ENCODE results near the gene LY6G6F. TPM values are rescaled to one million over a fixed set of nuclear protein-coding genes. Genes with fewer than 3 reads are reported as not detected.

The LY6G6F gene
- total and polyA plus RNA-seq, 4 donors = 0.21 to 2.2 TPM; not detected in 2

GRCh38 chr6:31732029-31732428 is 25.4 kb downstream of the LY6G6F start:
- ATAC-seq (ENCODE audit: insufficient read depth, low FRiP score) = no peak
- Histone ChIP-seq H3K27ac (ENCODE audit: low read depth in 1 of 2, low read length in 1 of 2) (no peak overlapping the region), H3K4me1 (ENCODE audit: control insufficient read depth in 5 of 5, insufficient read depth in 5 of 5, low read length in 5 of 5) (peaks cover 0 to 32% (median 11%) of the 10 kb centered on the region in 5 donors), H3K36me3 (ENCODE audit: control insufficient read depth in 4 of 4, insufficient read depth in 4 of 4, low read length in 4 of 4) (peaks cover 9 to 34% (median 26%) of the 10 kb centered on the region in 4 donors), H3K4me3 (no peak overlapping the region), H3K9ac (ENCODE audit: insufficient read depth in 1 of 2, low read length in 2 of 2) (no peak overlapping the region), H3K9me3 (ENCODE audit: control insufficient read depth in 4 of 4, insufficient read depth in 3 of 4, low read length in 3 of 4) (no peaks in the 10 kb centered on the region), H3K27me3 (ENCODE audit: control insufficient read depth in 3 of 3, insufficient read depth in 3 of 3, low read length in 2 of 3) (no peaks in the 10 kb centered on the region)
- WGBS, 2 donors = 59 to 74% methylated on average over 3 of the region's 3 CpGs
- TF ChIP-seq CTCF (IDR thresholded peaks at IDR 0.05; ENCODE audit: control extremely low read depth, extremely low read depth) = no peak
- DNase-seq = no peak

- ATAC-seq (ENCODE audit: insufficient read depth, low FRiP score) (no peak), DNase-seq (no peak)
- Histone ChIP-seq H3K9ac (ENCODE audit: insufficient read depth in 1 of 2, low read length in 2 of 2) (no peak overlapping the region), H3K27ac (ENCODE audit: low read depth in 1 of 2, low read length in 1 of 2) (peak overlapping the region in 1 of 2 donors; percentile 98), H3K27me3 (ENCODE audit: control insufficient read depth in 3 of 3, insufficient read depth in 3 of 3, low read length in 2 of 3) (no peaks in the 10 kb centered on the region), H3K4me1 (ENCODE audit: control insufficient read depth in 5 of 5, insufficient read depth in 5 of 5, low read length in 5 of 5) (peaks cover 0 to 38% (median 14%) of the 10 kb centered on the region in 5 donors), H3K4me3 (no peak overlapping the region), H3K9me3 (ENCODE audit: control insufficient read depth in 4 of 4, insufficient read depth in 3 of 4, low read length in 3 of 4) (no peaks in the 10 kb centered on the region), H3K36me3 (ENCODE audit: control insufficient read depth in 4 of 4, insufficient read depth in 4 of 4, low read length in 4 of 4) (peaks cover 9 to 24% (median 19%) of the 10 kb centered on the region in 4 donors)
- WGBS, 2 donors = 87 to 88% methylated on average over 4 of the region's 4 CpGs
- TF ChIP-seq CTCF (IDR thresholded peaks at IDR 0.05; ENCODE audit: control extremely low read depth, extremely low read depth) = no peak
These were observed 27.1 kb downstream of the LY6G6F start for GRCh38 chr6:31733734-31734133.

- no peaks in the 10 kb centered on the region for H3K9me3 ChIP-seq (ENCODE audit: control insufficient read depth in 4 of 4, insufficient read depth in 3 of 4, low read length in 3 of 4)
- ATAC-seq (ENCODE audit: insufficient read depth, low FRiP score) = no peak
- peak overlapping the region; percentile 1 to 92 for H3K9ac ChIP-seq (ENCODE audit: insufficient read depth in 1 of 2, low read length in 2 of 2)
- WGBS, 2 donors = 4 to 6% methylated on average over 2 of the region's 2 CpGs
- DNase-seq = no peak
- H3K4me1 ChIP-seq (ENCODE audit: control insufficient read depth in 5 of 5, insufficient read depth in 5 of 5, low read length in 5 of 5) = peaks cover 0 to 38% (median 17%) of the 10 kb centered on the region in 5 donors
- H3K36me3 ChIP-seq (ENCODE audit: control insufficient read depth in 4 of 4, insufficient read depth in 4 of 4, low read length in 4 of 4) = peaks cover 9 to 24% (median 19%) of the 10 kb centered on the region in 4 donors
- H3K4me3 ChIP-seq = peak overlapping the region; percentile 75
- no peaks in the 10 kb centered on the region for H3K27me3 ChIP-seq (ENCODE audit: control insufficient read depth in 3 of 3, insufficient read depth in 3 of 3, low read length in 2 of 3)
- no peak for TF ChIP-seq CTCF (IDR thresholded peaks at IDR 0.05; ENCODE audit: control extremely low read depth, extremely low read depth)
- peak overlapping the region; percentile 50 to 98 for H3K27ac ChIP-seq (ENCODE audit: low read depth in 1 of 2, low read length in 1 of 2)
These were observed 27.7 kb downstream of the LY6G6F start for GRCh38 chr6:31734247-31734820.
